Activated CD4-positive, alpha-beta T cell treated with anti-CD3 and anti-CD28 coated beads, Interleukin-2, amount 50 U/mL, for 16 hours (primary cell): ENCODE results near the gene PRDM16.

Source experiments
- DNase-seq: peaks from one replicate; pipeline ENCODE4 v3.0.0-alpha.2; 2020

Gene PRDM16

DNA sequence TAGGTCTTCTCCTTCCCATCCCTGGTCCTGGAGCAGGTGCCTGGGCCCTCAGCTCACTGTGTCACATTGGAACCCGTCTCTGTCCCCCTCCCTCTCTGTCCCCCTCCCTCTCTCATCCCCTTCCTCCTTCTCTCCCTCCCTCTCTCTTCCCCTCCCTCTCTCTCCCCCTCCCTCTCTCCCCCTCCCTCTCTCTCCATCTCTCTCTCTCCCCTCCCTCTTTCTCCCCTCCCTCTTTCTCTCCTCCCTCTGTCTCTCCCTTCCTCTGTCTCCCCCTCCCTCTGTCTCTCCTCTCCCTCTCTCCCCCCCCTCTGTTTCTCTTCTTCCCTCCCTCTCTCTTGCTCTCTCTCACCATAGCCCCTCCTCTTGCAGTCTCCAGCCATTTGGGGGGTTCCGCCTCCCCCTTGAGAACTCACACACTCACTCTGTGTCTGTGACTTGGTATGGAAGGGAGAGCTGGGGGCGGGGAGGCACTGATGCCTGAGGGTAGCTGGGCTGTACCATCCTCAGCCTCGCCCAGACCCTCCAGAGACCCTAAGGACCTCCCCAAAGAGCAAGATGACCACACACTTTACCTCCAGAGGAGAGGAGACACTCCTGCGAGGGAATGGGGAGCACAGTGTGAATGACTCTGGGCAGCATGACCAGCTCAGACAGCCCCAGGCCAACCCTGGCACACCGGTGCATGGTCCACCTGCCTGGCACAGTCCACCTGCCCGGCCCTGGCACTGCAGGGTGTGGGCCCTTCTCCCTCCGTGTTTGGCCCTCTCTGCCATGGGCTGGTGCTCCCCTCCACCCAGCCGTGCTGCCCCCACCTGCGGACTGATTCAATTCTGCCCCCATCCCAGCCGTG lies 282.7 kb downstream of the PRDM16 start:
- no peak for DNase-seq

DNA sequence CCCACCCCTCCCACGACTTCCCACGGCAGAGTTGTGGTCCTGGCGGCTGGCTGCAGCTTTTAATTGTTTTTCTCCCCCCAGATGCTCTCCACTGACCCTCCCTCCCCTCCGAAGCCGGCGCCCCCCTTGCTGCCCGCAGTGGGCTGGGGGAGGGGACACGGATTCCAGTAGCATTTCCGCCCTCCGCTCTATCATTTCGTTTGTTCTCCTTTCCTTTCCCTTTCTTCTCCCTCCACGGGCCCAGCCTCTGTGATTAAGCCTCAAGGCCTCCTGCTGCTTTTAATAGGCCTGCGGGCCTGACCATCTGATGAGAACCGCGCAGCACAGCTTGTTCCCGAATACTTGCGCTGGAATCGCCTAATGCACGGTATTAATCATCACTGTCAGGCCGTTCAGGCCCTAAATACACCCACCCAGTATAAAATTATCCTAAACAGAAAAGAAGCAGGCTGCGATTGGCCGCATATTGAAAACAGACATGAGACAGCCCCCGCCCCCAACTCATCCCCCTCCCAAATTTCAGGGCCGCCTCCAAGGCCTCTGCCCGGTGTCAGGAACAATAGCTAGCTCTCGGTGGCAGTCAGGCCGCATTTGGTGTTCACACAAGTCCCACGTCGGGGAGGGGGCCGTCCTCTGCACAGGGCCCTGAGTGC lies 283.4 kb downstream of the PRDM16 start:
- DNase-seq, result no peak

- no peak for DNase-seq
These were observed 283.9 kb downstream of the PRDM16 start for GRCh38 chr1:3352952-3353331.

DNA sequence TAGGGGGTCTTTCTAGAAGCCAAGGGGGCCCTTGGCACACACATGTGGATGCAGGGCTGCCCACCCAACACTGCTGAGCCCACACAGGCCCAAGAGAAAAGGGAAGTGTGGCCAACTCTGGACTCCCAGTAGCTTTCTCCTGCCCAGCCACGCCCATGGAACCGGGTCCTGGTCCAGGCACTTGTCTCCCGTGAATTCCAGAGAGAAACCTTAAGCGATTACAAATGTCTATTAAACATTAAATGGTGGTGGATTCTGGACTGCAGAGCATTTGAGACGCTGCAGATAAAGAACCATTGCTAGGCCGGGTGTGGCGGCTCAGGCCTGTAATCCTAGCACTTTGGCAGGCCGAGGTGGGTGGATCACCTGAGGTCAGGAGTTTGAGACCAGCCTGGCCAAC lies 284.9 kb downstream of the PRDM16 start:
- no peak for DNase-seq

DNA sequence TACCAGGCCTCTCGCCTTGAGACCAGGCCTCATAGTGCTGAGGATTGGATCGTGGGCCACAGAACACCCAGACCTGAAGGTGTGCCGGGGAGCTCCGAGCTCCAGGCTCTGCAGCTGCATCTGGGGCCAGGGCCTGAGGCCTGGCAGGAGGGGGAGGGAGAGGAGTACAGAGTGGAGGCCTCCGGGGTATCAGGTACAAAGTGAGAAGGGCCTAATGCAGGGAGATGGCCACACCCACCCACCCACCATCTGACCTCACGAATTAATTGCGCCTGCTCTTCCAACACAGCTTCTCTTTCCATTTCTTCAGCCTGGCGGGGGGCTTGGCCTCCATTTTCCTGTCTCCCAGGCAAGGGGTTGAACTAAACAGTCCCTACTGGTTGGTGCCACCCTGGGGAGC lies 286.1 kb downstream of the PRDM16 start:
- no peak for DNase-seq

DNA sequence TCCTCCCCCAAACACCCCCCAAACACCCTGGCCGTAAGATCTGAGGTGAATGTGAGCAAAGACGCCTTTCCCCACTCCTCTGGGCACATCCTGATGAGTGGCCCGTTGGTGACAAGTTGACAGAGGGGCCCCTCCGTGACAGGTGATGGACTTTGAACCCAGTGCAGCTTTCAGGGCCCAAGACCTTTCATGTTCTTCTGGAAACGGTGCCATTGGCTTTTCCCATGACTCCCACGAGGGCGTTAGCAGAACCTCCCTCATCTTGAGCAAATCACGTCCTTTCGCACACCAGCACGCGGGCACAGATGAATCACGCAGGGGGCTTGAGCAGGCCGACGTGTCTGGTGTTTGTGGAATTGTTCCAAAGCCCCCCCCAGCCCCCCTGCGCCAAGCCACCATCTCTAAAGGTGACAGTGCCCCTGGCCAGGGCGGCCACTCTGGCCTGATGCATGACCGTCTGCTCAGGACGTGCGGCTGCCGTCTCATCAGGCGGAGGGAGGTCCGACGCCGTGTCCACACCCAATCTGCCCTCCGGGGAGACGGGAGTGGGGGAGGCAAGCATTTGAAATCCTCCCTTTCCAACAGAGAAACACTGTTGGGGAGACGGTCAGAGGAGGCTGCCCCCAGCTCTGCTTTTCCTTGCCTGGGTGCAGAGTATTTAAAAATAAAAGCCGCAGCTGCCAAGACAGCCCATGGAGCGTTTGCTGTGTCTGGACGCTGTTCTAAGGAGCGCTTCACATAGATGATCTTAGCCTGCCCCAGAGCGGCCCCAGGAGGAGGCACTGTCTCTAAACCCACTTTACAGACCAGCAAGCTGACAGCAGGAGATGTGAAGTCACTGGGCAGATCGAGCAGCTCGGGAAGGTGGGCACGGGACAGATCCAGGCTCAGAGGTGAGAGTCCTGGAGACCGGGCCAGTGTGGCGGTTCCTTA lies 287.2 kb downstream of the PRDM16 start:
- no peak for DNase-seq

- no peak for DNase-seq
These were observed 287.9 kb downstream of the PRDM16 start for GRCh38 chr1:3356827-3357460.

GRCh38 chr1:3357526-3358297 lies 288.7 kb downstream of the PRDM16 start:
- no peak for DNase-seq

DNA sequence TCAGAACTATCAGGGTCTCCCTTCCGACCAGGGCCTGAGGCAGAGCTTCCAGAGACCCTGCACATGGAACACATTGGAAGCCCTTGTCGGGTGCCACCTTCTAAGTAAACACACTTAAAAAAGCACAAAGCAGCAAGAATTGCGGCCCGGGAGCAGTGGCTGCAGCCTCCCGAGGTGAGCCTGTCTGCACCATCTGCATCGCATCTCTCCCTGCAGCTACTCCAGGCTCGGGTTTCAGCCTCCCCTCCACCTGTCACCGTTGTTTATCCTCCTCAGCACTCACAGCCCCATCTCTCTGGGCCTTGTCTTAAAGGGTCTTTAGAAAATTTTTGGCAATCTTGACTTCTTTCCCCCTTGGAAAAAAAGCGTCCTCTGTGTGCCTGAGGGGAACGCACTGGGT lies 290.3 kb downstream of the PRDM16 start:
- DNase-seq, result no peak

- no peak for DNase-seq
These were observed 290.9 kb downstream of the PRDM16 start for GRCh38 chr1:3359756-3360440.

DNA sequence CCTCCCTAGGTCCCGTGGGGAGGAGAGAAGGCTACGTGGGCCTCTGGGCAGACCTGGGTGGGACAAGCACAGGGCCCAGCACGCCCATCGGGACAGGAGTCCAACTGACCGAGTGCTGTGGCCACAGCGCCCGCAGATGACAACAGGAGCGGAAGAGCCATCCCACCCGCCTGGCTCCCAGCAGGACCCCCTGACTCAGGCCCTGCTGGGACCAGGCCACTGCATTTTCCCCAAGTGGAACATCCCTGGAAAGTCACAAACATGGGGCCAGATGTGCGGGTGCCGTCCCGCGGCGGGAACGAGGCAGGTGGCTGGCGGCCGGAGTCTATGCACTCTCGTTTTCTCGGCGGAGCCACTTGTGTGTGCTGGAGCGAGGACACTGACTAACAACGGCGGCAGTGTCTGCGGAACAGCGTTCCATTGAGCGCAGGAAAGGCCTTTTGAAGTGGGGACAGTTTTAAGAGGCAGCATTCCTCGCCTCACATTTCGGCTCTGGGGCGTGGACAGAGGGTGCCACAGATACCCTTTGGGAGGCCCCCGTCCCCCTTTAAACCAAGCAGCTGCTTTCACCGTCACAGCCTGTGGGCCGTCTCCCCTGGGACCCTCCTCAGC lies 291.7 kb downstream of the PRDM16 start:
- no peak for DNase-seq

DNA sequence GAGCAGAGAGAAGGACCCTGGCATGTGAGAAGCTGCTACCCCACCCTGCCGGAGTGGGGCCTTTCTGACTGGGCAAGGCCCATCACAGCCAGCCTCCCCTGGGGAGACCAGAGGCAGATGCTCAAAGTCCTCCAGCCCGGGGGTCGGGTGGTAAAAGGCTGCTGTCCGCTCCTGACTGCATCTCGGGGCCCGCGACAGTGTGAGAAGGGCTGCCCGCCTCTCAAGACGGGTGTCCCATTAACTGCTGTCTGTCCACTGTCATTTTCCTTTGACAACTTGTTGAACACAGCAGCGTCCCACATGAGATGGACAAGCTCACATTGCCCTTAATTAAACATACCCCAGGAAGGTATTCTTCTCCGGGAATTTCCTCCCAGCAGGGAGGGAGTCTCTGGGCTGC lies 294.0 kb downstream of the PRDM16 start:
- no peak for DNase-seq

- DNase-seq, result no peak
These were observed 294.8 kb downstream of the PRDM16 start for GRCh38 chr1:3363756-3364155.

GRCh38 chr1:3364551-3364950 lies 295.5 kb downstream of the PRDM16 start:
- no peak for DNase-seq

- DNase-seq, result no peak
These were observed 296.0 kb downstream of the PRDM16 start for GRCh38 chr1:3364983-3365382.

GRCh38 chr1:3365523-3366125 lies 296.6 kb downstream of the PRDM16 start:
- no peak for DNase-seq

DNA sequence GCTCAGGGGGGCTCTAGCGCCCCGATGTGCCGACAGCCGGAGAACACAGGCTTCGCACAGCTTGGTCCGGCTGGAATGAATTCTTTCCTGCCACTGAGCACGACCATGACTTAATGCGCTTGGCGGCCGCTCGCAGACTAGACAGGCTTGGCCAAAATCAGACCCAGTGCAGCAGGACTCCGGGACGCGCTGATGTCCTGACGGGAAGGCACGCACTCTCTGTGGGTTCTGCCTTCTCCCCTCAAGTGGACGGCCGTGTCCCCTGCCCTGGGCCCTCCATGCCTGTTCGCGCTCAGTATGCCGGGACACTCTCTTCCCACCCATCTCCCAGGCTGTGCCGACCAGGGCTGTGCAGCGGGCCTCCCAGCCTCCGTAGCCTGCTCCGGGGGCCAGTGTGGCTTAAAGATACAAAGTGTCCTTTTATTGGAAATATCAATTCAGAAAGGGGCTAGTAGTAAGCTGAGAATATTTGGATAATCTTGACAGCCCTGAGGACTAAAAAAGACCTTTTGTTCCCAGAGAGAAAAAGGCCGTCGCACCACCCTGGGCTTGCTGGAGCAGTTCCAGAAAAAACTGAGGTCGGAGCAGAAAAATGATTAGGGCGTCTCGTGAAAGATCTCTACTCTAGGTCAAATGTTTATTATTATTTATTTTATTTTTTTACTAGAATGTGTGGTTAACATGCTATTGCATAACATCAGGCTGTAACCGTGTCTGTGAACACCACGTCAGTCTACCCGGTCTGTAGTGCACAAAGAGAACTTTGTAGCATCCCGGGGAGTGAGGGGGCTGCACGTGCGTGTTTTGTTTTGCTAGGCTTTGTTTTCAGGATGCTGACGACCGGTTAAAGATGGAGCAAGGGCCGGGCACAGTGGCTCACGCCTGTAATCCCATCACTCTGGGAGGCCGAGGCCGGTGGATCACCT lies 297.4 kb downstream of the PRDM16 start:
- DNase-seq, result no peak

- DNase-seq, result no peak
These were observed 298.4 kb downstream of the PRDM16 start for GRCh38 chr1:3367376-3367775.

GRCh38 chr1:3368059-3368458 lies 299.1 kb downstream of the PRDM16 start:
- DNase-seq, result no peak
